Small intestine (tissue), 7 donors: ENCODE measurements around the gene KMT5B. TPM values are rescaled to one million over a fixed set of nuclear protein-coding genes. Genes with fewer than 3 reads are reported as not detected.

Experiments
- DNase-seq, 2 donors: peaks; one replicate each; pipeline versions ENCODE4 v3.0.0 to v3.0.0-alpha.2; 2013
- FAIRE-seq: peaks from 2 replicates; lab custom pipeline; 2012; peaks lifted over from hg19 to GRCh38; lab: Jason Lieb, UNC
- H3K27ac ChIP-seq, 3 donors: one replicate each; pipeline ENCODE4 v1.5.1; 2013; ENCODE audit warnings: low read length in 2 of 3, mild to moderate bottlenecking in 2 of 3, control low read depth in 1 of 3, inconsistent platforms in 1 of 3, low read depth in 1 of 3, moderate library complexity in 1 of 3
- H3K27me3 ChIP-seq, 3 donors: one replicate each; pipeline ENCODE4 v1.6.1; 2013; ENCODE audit warnings: low read length in 3 of 3, inconsistent platforms in 1 of 3; ENCODE audit not compliant: control insufficient read depth in 3 of 3, insufficient read depth in 3 of 3
- H3K36me3 ChIP-seq, 3 donors: one replicate each; pipeline ENCODE4 v1.6.1; 2013; ENCODE audit warnings: low read length in 3 of 3, inconsistent platforms in 1 of 3, low read depth in 1 of 3, mild to moderate bottlenecking in 1 of 3, moderate library complexity in 1 of 3; ENCODE audit not compliant: control insufficient read depth in 3 of 3, insufficient read depth in 2 of 3
- H3K4me1 ChIP-seq, 3 donors: one replicate each; pipeline ENCODE4 v1.6.1; 2013; ENCODE audit warnings: low read length in 2 of 3, inconsistent platforms in 1 of 3, low read depth in 1 of 3, mild to moderate bottlenecking in 1 of 3, moderate library complexity in 1 of 3; ENCODE audit not compliant: control insufficient read depth in 3 of 3, insufficient read depth in 2 of 3
- H3K4me3 ChIP-seq, 3 donors: one replicate each; pipeline ENCODE4 v1.5.1; 2013; ENCODE audit warnings: low read length in 3 of 3, control low read depth in 1 of 3, inconsistent platforms in 1 of 3, low read depth in 1 of 3, mild to moderate bottlenecking in 1 of 3, moderate library complexity in 1 of 3
- H3K9me3 ChIP-seq, 2 donors: one replicate each; pipeline ENCODE4 v1.6.1; 2013; ENCODE audit warnings: low read depth in 1 of 2, low read length in 1 of 2; ENCODE audit not compliant: control insufficient read depth in 2 of 2, insufficient read depth in 1 of 2
- WGBS, 3 donors: extraction: QIAGEN DNeasy Blood & Tissue Kit; methylation state at CpG; one replicate each; pipeline ENCODE4 v1.1.7; 2013; 5-methylcytosine and 5-hydroxymethylcytosine counted together
- polyA plus RNA-seq, 4 donors: library from polyadenylated mRNA; stranded (reverse) in 3 of 4; unstranded in 1 of 4; fragments of 200-250 nt in 3 of 4; fragments of 120-200 nt in 1 of 4; gene quantifications; one replicate each; pipeline versions ENCODE4 v1.2.1 to v1.2.3, GENCODE V29; 2013
- donor health status: healthy with polysubstance abuse.
- donor health status: control.
- donor health status: control.
- donor health status: Bipolar disorder and iron deficiency.
- donor health status: healthy.

KMT5B gene
- polyA plus RNA-seq, 4 donors: 17.3 to 53.5 (median 30.0) TPM

DNA sequence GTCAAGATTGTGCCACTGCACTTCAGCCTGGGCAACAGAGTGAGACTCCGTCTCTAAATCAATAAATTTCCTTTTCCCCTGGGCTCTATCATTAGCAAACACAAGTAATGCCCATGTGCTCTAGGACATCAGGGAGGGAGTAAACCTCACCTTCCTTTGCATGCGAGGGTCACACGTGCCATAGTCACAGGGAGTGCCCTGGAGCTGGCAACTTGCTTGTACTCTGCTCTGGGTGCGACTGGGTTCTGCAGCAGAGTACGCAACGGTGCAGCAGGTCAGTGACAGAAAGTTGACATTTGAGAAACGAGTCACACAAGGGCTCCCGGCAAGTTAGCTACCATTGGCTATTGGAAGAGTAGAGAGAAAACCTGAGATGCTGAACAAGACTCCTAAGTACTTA, 59.4 kb downstream of the KMT5B start:
- peaks cover 0 to 10% (median 0%) of the 10 kb centered on the region in 3 donors for H3K4me1 ChIP-seq
- 17 to 60% (median 44%) methylated on average over 8 of the region's 8 CpGs for WGBS, 3 donors
- no peaks in the 10 kb centered on the region for H3K27me3 ChIP-seq
- peak overlapping the region in 2 of 3 donors; percentile 53 to 56 for H3K27ac ChIP-seq
- H3K9me3 ChIP-seq: no peaks in the 10 kb centered on the region
- FAIRE-seq (no peak), DNase-seq (peak; percentile 55 to 98)
- no peak overlapping the region for H3K4me3 ChIP-seq
- peaks cover 3 to 15% (median 4%) of the 10 kb centered on the region in 3 donors for H3K36me3 ChIP-seq

DNA sequence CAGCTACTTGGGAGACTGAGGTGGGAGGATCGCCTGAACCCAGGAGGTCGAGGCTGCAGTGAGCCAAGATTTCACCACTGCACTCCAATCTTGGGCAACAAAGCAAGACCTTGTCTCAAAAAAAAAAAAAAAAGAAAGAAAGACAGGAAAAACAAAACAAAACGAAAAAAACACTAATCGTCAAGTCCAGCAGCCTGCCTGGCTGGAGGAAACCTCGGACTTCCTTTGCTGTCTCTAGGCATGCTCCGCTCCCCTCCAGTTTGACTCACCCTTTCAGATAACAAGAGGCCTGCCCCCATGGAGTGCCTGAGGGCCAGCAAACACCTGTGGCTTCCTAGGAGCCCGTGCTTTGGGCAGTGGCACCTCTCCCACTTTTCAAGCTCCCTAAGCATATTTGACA, 63.1 kb downstream of the KMT5B start:
- no peaks in the 10 kb centered on the region for H3K27me3 ChIP-seq
- H3K27ac ChIP-seq: no peak overlapping the region
- WGBS, 3 donors: 19 to 36% (median 25%) methylated on average over 7 of the region's 7 CpGs
- peaks cover 0 to under 1% (median 0%) of the 10 kb centered on the region in 3 donors for H3K36me3 ChIP-seq
- FAIRE-seq: no peak
- H3K9me3 ChIP-seq: no peaks in the 10 kb centered on the region
- DNase-seq: peak; percentile 63 to 74
- H3K4me1 ChIP-seq: peaks cover 2 to 37% (median 7%) of the 10 kb centered on the region in 3 donors
- no peak overlapping the region for H3K4me3 ChIP-seq

DNA sequence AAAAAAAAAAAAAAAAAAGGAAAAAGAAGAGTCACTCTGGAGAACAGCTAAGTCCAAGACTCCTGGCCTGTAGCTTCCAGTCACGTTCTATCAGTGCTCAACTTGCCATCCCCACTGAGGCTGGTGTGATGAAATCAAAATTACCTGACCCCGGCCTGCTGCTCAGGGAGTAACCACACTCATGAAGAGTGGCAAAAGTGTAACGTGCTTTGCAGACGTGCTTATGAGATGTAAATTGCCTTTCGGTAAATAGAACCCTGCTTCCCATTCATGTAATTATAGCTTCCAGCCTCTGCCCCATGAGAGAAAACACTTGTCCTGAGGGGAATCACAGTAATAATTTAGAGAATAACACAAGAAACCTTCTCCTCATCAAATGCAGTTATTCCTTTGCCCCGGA, 63.7 kb downstream of the KMT5B start:
- DNase-seq (no peak), FAIRE-seq (no peak)
- H3K4me1 ChIP-seq: peaks cover 2 to 40% (median 7%) of the 10 kb centered on the region in 3 donors
- H3K27me3 ChIP-seq: no peaks in the 10 kb centered on the region
- H3K9me3 ChIP-seq: no peaks in the 10 kb centered on the region
- no peak overlapping the region for H3K4me3 ChIP-seq
- H3K27ac ChIP-seq: no peak overlapping the region
- H3K36me3 ChIP-seq: no peaks in the 10 kb centered on the region
- 80 to 91% (median 91%) methylated on average over 6 of the region's 6 CpGs for WGBS, 3 donors

DNA sequence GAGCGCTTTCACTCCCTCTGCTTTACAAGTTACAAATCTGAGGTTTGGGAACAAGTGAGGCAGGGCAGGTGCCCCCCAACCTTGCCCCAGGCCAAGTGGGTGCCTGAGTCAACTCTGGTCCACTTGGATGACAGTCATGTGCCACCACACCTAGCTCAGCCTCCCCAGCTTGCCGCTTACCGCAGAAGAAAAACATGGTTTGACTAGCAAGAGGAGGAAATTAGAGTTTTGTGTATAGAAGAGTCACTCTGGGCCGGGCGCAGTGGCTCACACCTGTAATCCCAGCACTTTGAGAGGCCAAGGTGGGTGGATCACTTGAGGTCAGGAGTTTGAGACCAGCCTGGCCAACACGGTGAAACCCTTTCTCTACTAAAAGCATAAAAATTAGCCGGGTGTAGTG, 64.2 kb downstream of the KMT5B start:
- no peak for FAIRE-seq
- DNase-seq: no peak
- Histone ChIP-seq H3K36me3 (no peaks in the 10 kb centered on the region), H3K4me3 (no peak overlapping the region), H3K27me3 (no peaks in the 10 kb centered on the region), H3K4me1 (peaks cover 2 to 40% (median 7%) of the 10 kb centered on the region in 3 donors), H3K27ac (no peak overlapping the region), H3K9me3 (no peaks in the 10 kb centered on the region)
- 75 to 89% (median 88%) methylated on average over 7 of the region's 7 CpGs for WGBS, 3 donors

DNA sequence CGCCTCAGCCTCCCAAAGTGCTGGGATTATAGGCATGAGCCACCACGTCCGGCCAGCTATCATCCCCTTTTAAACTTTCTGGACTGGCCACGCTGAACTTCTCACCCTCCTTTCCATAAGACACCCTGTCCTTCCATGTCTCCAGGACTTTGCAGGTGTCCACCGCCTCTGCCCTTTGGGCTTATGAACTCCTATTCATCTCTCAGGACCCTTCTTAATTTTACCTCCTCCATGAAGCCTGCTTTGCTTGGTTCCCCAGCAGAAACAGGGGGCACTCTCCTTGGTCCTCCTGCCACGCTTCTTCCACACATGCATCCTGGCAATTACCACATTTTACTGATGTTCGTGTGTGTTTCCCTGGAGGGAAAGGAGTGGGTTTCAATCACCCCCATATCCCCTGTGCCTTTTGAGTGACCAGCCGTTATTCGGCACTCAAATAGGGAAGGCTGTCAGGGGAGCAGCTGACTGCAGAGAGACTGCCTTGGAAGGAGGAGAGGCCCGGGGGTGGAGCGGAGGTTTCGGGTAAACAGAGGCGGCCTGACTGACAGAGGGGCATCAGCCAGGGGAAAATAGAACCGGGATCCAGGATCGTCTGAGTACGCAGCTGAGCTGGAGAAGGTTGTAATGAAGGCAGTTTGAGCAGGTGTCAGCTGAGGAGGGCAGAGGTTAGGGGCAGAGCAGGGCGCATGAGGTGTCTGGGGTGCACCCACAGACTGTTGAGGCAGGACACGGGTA, 64.9 kb downstream of the KMT5B start:
- Histone ChIP-seq H3K4me1 (peaks cover 2 to 40% (median 7%) of the 10 kb centered on the region in 3 donors), H3K36me3 (no peaks in the 10 kb centered on the region), H3K4me3 (no peak overlapping the region), H3K9me3 (no peaks in the 10 kb centered on the region), H3K27me3 (no peaks in the 10 kb centered on the region), H3K27ac (no peak overlapping the region)
- DNase-seq (no peak), FAIRE-seq (no peak)
- WGBS, 3 donors: 77 to 84% (median 81%) methylated on average over 18 of the region's 18 CpGs

DNA sequence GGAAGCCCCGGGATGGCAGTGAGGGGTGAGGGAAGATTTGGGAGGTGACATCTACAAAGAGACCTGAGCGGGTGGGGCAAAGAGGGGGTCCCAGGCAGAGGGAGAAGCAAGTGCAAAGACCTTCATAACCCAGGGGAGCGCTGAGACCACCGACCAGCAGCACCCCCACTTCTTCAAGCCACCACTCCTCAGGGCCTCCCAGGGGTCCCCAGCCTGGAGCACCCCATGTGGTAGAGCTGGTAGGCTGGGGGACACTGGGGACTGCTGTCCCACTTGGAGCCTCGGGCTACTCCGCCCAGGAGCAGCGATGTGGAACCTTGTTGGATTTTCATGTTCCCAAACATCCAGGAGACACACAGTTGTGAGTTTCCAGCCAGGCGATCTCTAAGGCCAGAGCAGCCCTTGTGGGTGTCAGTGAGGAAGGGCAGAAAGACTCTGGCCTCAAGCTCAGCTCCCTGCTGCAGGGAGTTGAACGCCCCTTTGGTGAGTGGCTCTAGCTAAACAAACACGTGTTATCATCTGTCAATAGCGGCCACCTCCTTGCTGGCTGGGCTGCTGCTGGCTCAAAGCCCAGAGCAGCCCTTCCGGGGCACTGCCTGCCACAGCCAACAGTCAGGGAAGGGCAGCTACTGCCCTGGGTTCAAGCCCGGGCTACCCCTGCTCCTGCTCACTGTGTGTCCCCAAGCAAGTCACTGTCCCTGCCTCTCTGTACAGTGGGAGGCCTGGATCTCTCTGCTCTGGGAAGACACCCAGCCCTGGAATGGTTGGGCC, 66.2 kb downstream of the KMT5B start:
- no peak overlapping the region for H3K4me3 ChIP-seq
- FAIRE-seq (no peak), DNase-seq (peak; percentile 90 to 95)
- WGBS, 3 donors: 24 to 43% (median 28%) methylated on average over 12 to 13 of the region's 13 CpGs
- no peaks in the 10 kb centered on the region for H3K9me3 ChIP-seq
- no peaks in the 10 kb centered on the region for H3K27me3 ChIP-seq
- no peaks in the 10 kb centered on the region for H3K36me3 ChIP-seq
- peak overlapping the region; percentile 90 to 99 (median 95) for H3K27ac ChIP-seq
- peaks cover 2 to 40% (median 7%) of the 10 kb centered on the region in 3 donors for H3K4me1 ChIP-seq

DNA sequence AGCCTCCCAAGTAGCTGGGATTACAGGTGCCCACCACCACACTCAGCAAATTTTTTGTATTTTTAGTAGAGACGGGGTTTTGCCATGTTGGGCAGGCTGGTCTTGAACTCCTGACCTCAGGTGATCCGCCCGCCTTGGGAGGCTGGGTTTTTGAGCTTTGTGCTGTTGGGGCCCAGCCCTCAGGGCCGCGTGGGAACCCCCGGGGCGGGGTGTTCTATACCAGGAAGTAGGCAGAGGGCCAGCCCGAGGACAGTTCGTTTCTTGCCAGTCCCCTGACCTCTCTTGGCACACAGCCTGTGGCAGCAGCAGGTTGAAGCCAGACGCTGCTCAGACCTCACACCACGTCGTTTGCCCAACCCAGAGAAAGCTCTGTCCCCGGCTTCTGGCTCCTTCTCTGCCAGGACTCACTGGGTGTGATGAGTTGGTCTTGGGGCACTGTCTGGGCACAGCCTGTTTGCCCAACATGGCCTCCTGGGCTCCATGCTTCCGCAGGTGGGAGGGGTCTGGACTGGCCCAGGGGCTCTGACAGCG, 67.0 kb downstream of the KMT5B start:
- H3K27me3 ChIP-seq: no peaks in the 10 kb centered on the region
- FAIRE-seq (no peak), DNase-seq (peak; percentile 80 to 97)
- H3K36me3 ChIP-seq: no peaks in the 10 kb centered on the region
- H3K4me3 ChIP-seq: no peak overlapping the region
- 10 to 41% (median 38%) methylated on average over 15 of the region's 15 CpGs for WGBS, 3 donors
- peaks cover 2 to 40% (median 7%) of the 10 kb centered on the region in 3 donors for H3K4me1 ChIP-seq
- peak overlapping the region; percentile 90 to 99 (median 95) for H3K27ac ChIP-seq
- H3K9me3 ChIP-seq: no peaks in the 10 kb centered on the region

DNA sequence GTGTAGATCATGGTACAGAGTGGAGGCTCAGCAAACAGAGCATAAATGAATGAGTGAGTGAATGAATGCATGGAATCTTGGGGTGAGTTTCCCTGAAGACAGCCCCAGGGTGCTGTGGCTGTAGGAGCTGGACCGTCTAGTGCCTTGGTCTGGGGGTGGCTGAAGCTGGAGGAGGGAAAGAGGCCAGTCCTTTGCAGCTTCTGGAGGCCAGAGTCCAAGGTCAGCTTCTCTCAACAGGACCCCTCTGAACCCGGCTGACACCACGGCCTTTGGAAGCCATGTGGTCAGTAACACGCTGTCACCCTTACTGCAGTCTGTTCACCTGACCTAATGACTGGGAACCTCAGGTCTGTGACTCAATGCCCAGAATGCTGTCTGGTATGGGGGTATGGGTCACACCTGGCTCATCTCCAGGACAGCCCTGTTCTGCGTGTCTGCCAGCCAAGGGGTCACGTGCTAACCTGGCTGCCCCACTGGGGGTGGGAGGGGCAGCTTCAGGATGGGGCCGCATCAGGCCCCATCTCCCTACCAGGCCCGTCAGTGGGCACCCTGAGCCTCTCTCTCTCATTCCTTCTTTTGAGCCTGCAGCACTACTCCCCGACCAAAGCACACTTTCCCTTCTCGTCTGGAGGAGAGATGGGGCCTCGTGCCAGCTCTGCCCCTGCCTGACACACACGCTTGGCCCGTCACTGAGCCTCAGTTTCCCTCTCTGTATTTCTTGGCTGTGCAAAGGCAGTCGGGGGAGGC, 67.8 kb downstream of the KMT5B start:
- DNase-seq (peak; percentile 52 to 68), FAIRE-seq (no peak)
- Histone ChIP-seq H3K36me3 (no peaks in the 10 kb centered on the region), H3K9me3 (no peaks in the 10 kb centered on the region), H3K27me3 (no peaks in the 10 kb centered on the region), H3K4me3 (no peak overlapping the region), H3K27ac (peak overlapping the region; percentile 29 to 90 (median 70)), H3K4me1 (peaks cover 2 to 43% (median 7%) of the 10 kb centered on the region in 3 donors)
- 30 to 70% (median 45%) methylated on average over 14 of the region's 14 CpGs for WGBS, 3 donors
